GM12801 (cell line): ENCODE data around the gene KMT2C.

ENCODE experiments used
- CTCF ChIP-seq: IDR thresholded peaks from one replicate; pipeline ENCODE4 v1.5.1; 2011; ENCODE audit warnings: control low read depth; ENCODE audit not compliant: insufficient read length; ENCODE audit errors: extremely low read depth

KMT2C gene

GRCh38 chr7:152140067-152140466 is 295.7 kb downstream of the KMT2C start:
- TF ChIP-seq CTCF = no peak

GRCh38 chr7:152137476-152138025 is 298.3 kb downstream of the KMT2C start:
- TF ChIP-seq CTCF = no peak

GRCh38 chr7:152136686-152137085 is 299.1 kb downstream of the KMT2C start:
- no peak for TF ChIP-seq CTCF

GRCh38 chr7:152133804-152134203 is 302.0 kb downstream of the KMT2C start:
- TF ChIP-seq CTCF = no peak

- no peak for TF ChIP-seq CTCF
These were observed 303.0 kb downstream of the KMT2C start for GRCh38 chr7:152132812-152133211.

GRCh38 chr7:152131981-152132494 is 303.8 kb downstream of the KMT2C start:
- TF ChIP-seq CTCF = no peak

- TF ChIP-seq CTCF = no peak
These were observed 304.9 kb downstream of the KMT2C start for GRCh38 chr7:152130658-152131590.
